GM18505 (cell line): ENCODE data around the gene EFCAB11.

Experiments used
- ATAC-seq: cut with Tn5 transposase; IDR thresholded peaks from one replicate; pipeline ENCODE4 v1.9.1; 2021; ENCODE audit not compliant: unreplicated experiment
- POLR2A ChIP-seq: IDR thresholded peaks from 4 replicates; pipeline ENCODE4 v1.6.1; 2011; ENCODE audit warnings: borderline replicate concordance; ENCODE audit not compliant: insufficient read depth, insufficient read length; ENCODE audit errors: extremely low read depth

The EFCAB11 gene

GRCh38 chr14:89757313-89757939 lies 197.1 kb downstream of the EFCAB11 start:
- ATAC-seq = no peak
- TF ChIP-seq POLR2A = no peak

- no peak for TF ChIP-seq POLR2A
- no peak for ATAC-seq
Measured at GRCh38 chr14:89755816-89756215, 198.7 kb downstream of the EFCAB11 start.

- no peak for TF ChIP-seq POLR2A
- no peak for ATAC-seq
Measured at GRCh38 chr14:89753828-89754412, 200.6 kb downstream of the EFCAB11 start.

- no peak for TF ChIP-seq POLR2A
- no peak for ATAC-seq
Measured at GRCh38 chr14:89750908-89751392, 203.6 kb downstream of the EFCAB11 start.

GRCh38 chr14:89750281-89750755 lies 204.2 kb downstream of the EFCAB11 start:
- no peak for TF ChIP-seq POLR2A

GRCh38 chr14:89748004-89748403 lies 206.5 kb downstream of the EFCAB11 start:
- ATAC-seq = no peak
- no peak for TF ChIP-seq POLR2A

More at GRCh38 chr14:89750281-89750755, 204.2 kb downstream of the EFCAB11 start:
- ATAC-seq = no peak

GRCh38 chr14:89747126-89747525 lies 207.4 kb downstream of the EFCAB11 start:
- no peak for ATAC-seq
- TF ChIP-seq POLR2A = no peak

- ATAC-seq = no peak
- TF ChIP-seq POLR2A = no peak
Measured at GRCh38 chr14:89746654-89747053, 207.9 kb downstream of the EFCAB11 start.

- no peak for TF ChIP-seq POLR2A
- ATAC-seq = no peak
Measured at GRCh38 chr14:89746135-89746534, 208.4 kb downstream of the EFCAB11 start.
